Smooth muscle cell (in vitro differentiated cells): Measurements from ENCODE around the gene ELOVL6. TPM values are rescaled to one million over a fixed set of nuclear protein-coding genes. Genes with fewer than 3 reads are reported as not detected.
"Not testable (repeated sequence)": the region's sequence is repeated elsewhere in the genome, so short reads cannot be mapped to it uniquely, and the experiment has no call there.

ENCODE experiments used
- DNase-seq: peaks from one replicate; lab custom pipeline; 2025; ENCODE audit not compliant: unreplicated experiment; lab: John Stamatoyannopoulos, UW
- H2AFZ ChIP-seq: fragments of 200-600 bp; sonication (generic); 2 replicates; pipeline ENCODE4 v1.6.0; 2016; ENCODE audit warnings: antibody characterized with exemption, low read depth, mild to moderate bottlenecking
- H3F3A ChIP-seq: fragments of 200-600 bp; sonication (generic); 2 replicates; pipeline ENCODE4 v1.6.0; 2017; ENCODE audit warnings: antibody characterized with exemption, low read depth
- H3K27ac ChIP-seq: fragments of 200-600 bp; sonication (generic); 2 replicates; pipeline ENCODE4 v1.5.1; 2016; ENCODE audit warnings: low read depth, mild to moderate bottlenecking
- H3K27me3 ChIP-seq: fragments of 200-600 bp; sonication (generic); 2 replicates; pipeline ENCODE4 v1.6.1; 2016; ENCODE audit warnings: low read depth, mild to moderate bottlenecking
- H3K36me3 ChIP-seq: fragments of 200-600 bp; sonication (generic); 2 replicates; pipeline ENCODE4 v1.5.1; 2016; ENCODE audit warnings: low read depth
- H3K4me1 ChIP-seq: fragments of 200-600 bp; sonication (generic); 2 replicates; pipeline ENCODE4 v1.5.1; 2016; ENCODE audit warnings: low read depth
- H3K4me2 ChIP-seq: fragments of 200-600 bp; sonication (generic); 2 replicates; pipeline ENCODE4 v1.6.0; 2016; ENCODE audit warnings: mild to moderate bottlenecking
- H3K4me3 ChIP-seq: fragments of 200-600 bp; sonication (generic); 2 replicates; pipeline ENCODE4 v1.5.1; 2016; ENCODE audit warnings: mild to moderate bottlenecking
- H3K79me2 ChIP-seq: fragments of 200-600 bp; sonication (generic); 2 replicates; pipeline ENCODE4 v1.6.0; 2016; ENCODE audit warnings: low read depth, mild to moderate bottlenecking
- H3K9ac ChIP-seq: fragments of 200-600 bp; sonication (generic); 2 replicates; pipeline ENCODE4 v1.6.0; 2016; ENCODE audit warnings: low read depth
- H3K9me3 ChIP-seq: fragments of 200-600 bp; sonication (generic); replicated peaks from 2 replicates; pipeline ENCODE4 v1.5.1; 2016; ENCODE audit warnings: low read depth
- H4K20me1 ChIP-seq: fragments of 200-600 bp; sonication (generic); 2 replicates; pipeline ENCODE4 v1.6.0; 2016; ENCODE audit warnings: low read depth
- WGBS: methylation state at CpG from one replicate; pipeline ENCODE4 v1.1.7; 2016; ENCODE audit warnings: low lambda C conversion rate; 5-methylcytosine and 5-hydroxymethylcytosine counted together
- polyA plus RNA-seq: library from polyadenylated mRNA; unstranded; fragments of >200 nt; fragmentation: Nextera tagmentation; extraction: Ambion mirVana; gene quantifications from 2 replicates; pipeline ENCODE4 v1.2.1, GENCODE V29; 2016
- total RNA-seq: library from RNA; depleted of rRNA; stranded (reverse); fragments of >200 nt; gene quantifications from 2 replicates; pipeline ENCODE4 v1.2.3, GENCODE V29; 2014
- TF ChIP-seq, protein P1 (sequence below): fragments of 200-600 bp; sonication (generic); IDR thresholded peaks from 2 replicates; pipeline ENCODE4 v1.5.1; 2017; ENCODE audit warnings: borderline replicate concordance, mild to moderate bottlenecking, antibody characterized with exemption; ENCODE audit not compliant: insufficient read depth, poor library complexity, severe bottlenecking

ELOVL6 gene
- total and polyA plus RNA-seq, 2 experiments from 2014 or later: 7.8 to 11.6 TPM

DNA sequence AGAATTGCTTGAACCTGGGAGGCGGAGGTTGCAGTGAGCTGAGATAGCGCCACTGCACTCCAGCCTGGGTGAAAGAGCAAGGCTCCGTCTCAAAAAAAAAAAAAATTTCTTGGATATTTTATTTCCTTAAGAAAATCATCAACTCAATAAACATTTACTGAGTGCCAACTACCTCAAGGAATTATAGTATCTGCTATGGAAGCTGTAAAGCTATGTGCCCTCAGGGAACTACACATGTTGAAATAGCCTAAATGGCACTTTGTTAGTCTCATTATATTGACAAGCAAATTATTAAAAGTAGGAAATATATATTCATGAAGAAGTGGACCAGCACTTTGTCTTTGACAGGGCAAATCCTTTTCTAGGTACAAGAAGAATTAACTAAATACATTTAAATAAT, 40.8 kb downstream of the ELOVL6 start:
- Histone ChIP-seq H3K27me3 (no peaks in the 10 kb centered on the region), H3K4me2 (no peak overlapping the region), H2AFZ (no peak overlapping the region), H3K4me1 (no peaks in the 10 kb centered on the region), H3K27ac (no peak overlapping the region), H3K79me2 (peaks cover 25% of the 10 kb centered on the region), H4K20me1 (peaks cover 20% of the 10 kb centered on the region), H3K36me3 (no peaks in the 10 kb centered on the region), H3F3A (no peaks in the 10 kb centered on the region), H3K9ac (no peak overlapping the region), H3K4me3 (no peak overlapping the region), H3K9me3 (no peaks in the 10 kb centered on the region)
- TF ChIP-seq, protein P1, sequence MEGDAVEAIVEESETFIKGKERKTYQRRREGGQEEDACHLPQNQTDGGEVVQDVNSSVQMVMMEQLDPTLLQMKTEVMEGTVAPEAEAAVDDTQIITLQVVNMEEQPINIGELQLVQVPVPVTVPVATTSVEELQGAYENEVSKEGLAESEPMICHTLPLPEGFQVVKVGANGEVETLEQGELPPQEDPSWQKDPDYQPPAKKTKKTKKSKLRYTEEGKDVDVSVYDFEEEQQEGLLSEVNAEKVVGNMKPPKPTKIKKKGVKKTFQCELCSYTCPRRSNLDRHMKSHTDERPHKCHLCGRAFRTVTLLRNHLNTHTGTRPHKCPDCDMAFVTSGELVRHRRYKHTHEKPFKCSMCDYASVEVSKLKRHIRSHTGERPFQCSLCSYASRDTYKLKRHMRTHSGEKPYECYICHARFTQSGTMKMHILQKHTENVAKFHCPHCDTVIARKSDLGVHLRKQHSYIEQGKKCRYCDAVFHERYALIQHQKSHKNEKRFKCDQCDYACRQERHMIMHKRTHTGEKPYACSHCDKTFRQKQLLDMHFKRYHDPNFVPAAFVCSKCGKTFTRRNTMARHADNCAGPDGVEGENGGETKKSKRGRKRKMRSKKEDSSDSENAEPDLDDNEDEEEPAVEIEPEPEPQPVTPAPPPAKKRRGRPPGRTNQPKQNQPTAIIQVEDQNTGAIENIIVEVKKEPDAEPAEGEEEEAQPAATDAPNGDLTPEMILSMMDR: no peak
- no peak for DNase-seq
- 95% methylated on average over 3 of the region's 3 CpGs for WGBS

DNA sequence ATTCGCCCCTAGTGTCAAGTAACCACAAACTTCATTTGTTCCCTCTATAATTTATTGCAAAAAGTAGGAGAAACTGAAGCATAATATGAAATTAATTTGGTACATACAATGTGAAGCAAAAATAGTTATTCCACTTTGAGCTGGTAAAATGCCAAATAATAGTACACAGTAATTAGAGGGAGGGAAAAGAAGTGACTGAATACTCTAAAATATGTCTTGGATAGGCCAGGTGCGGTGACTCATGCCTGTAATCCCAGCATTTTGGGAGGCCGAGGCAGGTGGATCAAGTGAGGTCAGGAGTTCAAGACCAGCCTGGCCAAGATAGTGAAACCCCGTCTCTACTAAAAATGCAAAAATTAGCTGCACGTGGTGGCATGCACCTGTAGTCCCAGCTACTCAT, 41.2 kb downstream of the ELOVL6 start:
- H3K4me3 ChIP-seq, H3K4me2 ChIP-seq, H3K27me3 ChIP-seq, H3K9me3 ChIP-seq, H3K27ac ChIP-seq, H2AFZ ChIP-seq, DNase-seq, H3K36me3 ChIP-seq, H3K4me1 ChIP-seq, H3F3A ChIP-seq, H3K9ac ChIP-seq: not testable (repeated sequence)
- WGBS: 80% methylated on average over 5 of the region's 5 CpGs
- peaks cover 25% of the 10 kb centered on the region for H3K79me2 ChIP-seq
- peaks cover 20% of the 10 kb centered on the region for H4K20me1 ChIP-seq

DNA sequence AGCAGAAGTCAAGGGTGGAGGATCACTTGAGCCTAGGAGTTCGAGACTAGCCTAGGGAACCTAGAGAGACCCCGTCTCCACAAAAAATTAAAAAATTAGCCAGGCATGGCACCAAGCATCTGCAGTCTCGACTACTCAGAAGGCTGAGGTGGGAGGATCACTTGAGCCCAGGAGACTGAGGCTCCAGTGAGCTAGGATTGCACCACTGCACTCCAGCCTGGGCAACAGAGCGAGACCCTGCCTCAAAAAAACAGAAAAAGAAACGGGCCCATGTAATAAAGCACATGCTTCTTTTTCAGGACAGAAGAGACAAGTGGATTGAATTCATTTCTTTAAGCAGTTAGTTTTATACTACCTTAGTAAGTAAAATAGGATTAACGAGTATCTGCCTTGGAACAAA, 42.0 kb downstream of the ELOVL6 start:
- H3K9ac ChIP-seq: no peak overlapping the region
- no peaks in the 10 kb centered on the region for H3K4me1 ChIP-seq
- no peak overlapping the region for H3K27ac ChIP-seq
- no peaks in the 10 kb centered on the region for H3K9me3 ChIP-seq
- TF ChIP-seq, protein P1: no peak
- no peaks in the 10 kb centered on the region for H3F3A ChIP-seq
- H3K4me2 ChIP-seq: no peak overlapping the region
- H3K79me2 ChIP-seq: peaks cover 28% of the 10 kb centered on the region
- H2AFZ ChIP-seq: no peak overlapping the region
- WGBS: 97% methylated on average over 6 of the region's 6 CpGs
- no peak overlapping the region for H3K4me3 ChIP-seq
- H4K20me1 ChIP-seq: peaks cover 20% of the 10 kb centered on the region
- no peaks in the 10 kb centered on the region for H3K36me3 ChIP-seq
- DNase-seq: no peak
- H3K27me3 ChIP-seq: no peaks in the 10 kb centered on the region

DNA sequence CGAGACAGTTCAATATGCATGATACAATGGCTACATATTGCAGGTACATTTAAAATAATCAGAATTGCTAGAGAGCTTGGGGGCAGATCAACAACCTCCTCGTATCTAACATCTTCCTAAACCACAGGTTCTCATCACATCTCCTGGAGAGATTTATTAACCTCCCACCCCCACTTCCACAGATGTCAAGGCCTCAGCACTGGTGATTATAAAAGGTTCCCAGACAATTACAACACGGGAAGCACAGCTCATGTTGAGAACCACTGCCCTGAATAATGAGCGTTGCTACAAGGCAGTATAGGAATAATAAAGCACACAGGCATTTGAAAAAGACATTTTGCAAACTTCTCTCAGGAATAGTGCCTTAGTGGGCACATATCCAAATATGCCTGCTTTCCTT, 42.8 kb downstream of the ELOVL6 start:
- no peak overlapping the region for H3K4me2 ChIP-seq
- H3K4me1 ChIP-seq: no peaks in the 10 kb centered on the region
- no peak for DNase-seq
- peaks cover 28% of the 10 kb centered on the region for H3K79me2 ChIP-seq
- peaks cover 20% of the 10 kb centered on the region for H4K20me1 ChIP-seq
- H2AFZ ChIP-seq: no peak overlapping the region
- H3K4me3 ChIP-seq: no peak overlapping the region
- H3K27me3 ChIP-seq: no peaks in the 10 kb centered on the region
- no peak overlapping the region for H3K9ac ChIP-seq
- H3F3A ChIP-seq: no peaks in the 10 kb centered on the region
- H3K27ac ChIP-seq: no peak overlapping the region
- H3K9me3 ChIP-seq: no peaks in the 10 kb centered on the region
- no peaks in the 10 kb centered on the region for H3K36me3 ChIP-seq
- WGBS: 55% methylated on average over 4 of the region's 4 CpGs
- TF ChIP-seq, protein P1: no peak
